Cerebellar nuclear complex (tissue), 1 donor: ENCODE results near the gene CBARP.
"Not testable (repeated sequence)": the region's sequence is repeated elsewhere in the genome, so short reads cannot be mapped to it uniquely, and the experiment has no call there.

Experiments used
- DNase-seq, 2 experiments: peaks; one replicate each; lab custom pipeline; 2025; lab: John Stamatoyannopoulos, UW

CBARP gene

GRCh38 chr19:1252821-1253513 lies 15.2 kb upstream of the CBARP start:
- no peak for DNase-seq

- no peak for DNase-seq
These were observed 14.5 kb upstream of the CBARP start for GRCh38 chr19:1252221-1252820.

DNA sequence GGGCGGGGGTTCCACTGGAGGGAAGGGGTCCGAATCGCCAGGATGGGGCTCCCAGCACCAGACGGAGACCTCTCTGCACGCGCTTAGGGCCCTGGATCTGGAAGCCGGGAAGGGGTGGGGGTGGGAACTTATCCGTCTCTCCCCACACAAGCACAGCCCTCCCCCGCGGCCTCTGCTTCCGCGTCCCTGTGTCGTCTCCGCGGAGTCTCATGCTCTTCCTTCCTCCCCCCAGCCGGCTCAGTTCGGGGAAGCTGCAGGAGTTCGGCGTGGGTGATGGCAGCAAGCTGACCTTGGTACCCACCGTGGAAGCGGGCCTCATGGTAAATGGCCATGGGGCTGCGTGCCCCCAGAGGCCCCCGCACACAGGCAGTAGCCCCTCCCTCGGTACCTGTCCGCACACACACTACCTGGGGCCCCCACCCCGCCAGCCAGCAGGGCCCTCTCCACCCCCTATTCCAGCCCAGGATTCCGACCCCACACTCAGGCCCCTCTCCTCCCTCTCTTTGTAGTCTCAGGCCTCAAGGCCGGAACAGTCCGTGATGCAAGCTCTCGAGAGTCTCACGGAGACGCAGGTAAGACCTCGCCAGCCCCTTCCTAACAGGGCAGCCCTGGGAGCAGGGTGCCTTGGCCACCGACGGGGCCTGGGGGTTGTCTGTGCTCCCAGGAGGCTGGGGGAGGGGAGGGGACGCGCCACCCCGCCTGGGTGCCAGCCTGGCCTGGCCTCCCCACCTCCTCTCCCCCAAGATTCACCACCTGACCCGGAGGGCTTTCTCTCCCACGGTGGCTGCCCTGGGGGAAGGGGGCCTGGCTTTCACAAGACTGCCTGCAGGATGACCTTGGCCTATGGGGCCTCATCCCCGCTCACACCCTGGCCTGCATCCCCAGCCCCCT lies 13.8 kb upstream of the CBARP start:
- no peak for DNase-seq

DNA sequence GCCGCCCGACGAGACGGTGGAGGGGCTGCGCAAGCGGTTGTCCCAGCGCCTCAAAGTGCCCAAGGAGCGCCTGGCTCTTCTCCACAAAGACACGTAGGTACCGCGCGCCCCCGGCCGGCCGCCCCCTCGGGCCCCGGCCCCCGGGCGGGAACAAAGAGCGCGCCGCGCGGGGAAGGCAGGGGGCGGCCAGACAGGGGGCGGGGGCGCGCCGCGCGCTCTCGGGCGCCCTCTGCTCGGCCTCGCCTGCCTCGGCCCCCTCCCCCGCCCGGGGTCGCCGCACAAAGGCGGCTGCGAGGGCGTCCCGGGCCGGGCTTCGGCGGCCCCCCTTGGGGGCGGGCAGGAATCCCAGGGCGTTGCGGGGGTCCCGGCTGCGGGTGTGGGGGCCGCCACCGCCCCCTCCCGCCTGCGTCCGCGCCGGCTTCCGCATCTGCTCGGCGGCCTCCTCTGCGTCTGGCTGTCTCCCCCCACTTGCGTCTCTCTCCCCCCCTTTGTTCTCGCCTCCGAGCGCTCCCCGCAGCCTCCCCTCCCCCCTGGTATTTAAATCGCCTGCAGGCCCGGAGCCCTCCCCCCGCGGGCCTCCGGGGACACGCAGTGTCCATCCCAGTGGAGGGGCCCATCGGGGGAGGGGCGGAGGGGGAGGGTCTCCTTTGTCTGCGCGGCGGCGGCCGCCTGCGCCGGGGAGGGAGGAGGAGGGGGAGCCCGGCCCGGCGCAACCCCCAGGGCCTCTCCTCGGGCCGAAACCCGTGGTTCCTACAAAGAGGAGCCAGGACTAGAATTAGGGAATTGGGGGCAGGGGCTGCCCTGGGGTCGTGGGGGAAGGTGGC lies 12.8 kb upstream of the CBARP start:
- DNase-seq, result no peak

DNA sequence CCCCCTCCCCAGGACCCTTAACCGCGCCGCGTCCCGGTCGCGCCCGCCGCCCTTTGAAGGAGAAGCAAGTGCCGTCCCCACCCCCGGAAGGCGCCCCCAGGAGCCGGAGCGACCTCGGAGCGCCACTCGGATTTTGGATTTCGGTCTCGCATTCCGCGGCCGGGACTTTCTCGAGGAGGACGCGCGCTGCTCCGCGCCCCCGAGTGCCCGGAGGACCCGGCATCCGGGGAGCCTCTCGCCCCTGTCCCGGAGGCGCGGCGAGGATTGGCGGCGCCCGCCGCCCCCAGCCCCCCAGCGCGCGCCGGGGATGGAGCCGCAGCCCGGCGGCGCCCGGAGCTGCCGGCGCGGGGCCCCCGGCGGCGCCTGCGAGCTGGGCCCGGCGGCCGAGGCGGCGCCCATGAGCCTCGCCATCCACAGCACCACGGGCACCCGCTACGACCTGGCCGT lies 12.2 kb upstream of the CBARP start:
- DNase-seq, result no peak

GRCh38 chr19:1249298-1249989 lies 11.6 kb upstream of the CBARP start:
- DNase-seq, result peak in 1 of 2 experiments; percentile 64

DNA sequence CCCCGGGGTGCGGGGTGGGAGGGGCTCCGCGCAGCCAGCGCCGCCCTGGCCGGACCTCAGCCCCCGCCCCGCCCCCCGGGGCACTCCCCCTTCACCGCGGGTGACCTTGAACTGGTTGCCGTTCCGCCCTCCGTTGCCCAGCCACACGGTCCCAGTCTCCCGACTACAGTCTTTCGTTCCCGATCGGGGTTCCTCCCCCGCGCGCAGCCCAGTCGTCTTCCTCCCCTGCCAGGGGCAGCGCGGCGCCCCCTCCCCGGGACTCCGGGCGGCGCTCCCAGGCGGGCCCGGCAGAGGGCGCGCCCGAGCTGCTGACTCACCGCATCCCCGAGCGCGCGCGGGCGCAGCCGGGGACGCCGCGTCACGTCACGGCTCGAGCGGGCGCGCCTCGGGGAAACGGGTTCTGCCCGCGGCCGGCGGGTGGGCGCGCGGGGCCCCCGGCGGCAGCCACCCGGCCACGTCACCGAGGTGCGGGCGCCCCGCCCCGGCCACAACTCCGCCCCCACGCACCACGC lies 11.0 kb upstream of the CBARP start:
- no peak for DNase-seq

DNA sequence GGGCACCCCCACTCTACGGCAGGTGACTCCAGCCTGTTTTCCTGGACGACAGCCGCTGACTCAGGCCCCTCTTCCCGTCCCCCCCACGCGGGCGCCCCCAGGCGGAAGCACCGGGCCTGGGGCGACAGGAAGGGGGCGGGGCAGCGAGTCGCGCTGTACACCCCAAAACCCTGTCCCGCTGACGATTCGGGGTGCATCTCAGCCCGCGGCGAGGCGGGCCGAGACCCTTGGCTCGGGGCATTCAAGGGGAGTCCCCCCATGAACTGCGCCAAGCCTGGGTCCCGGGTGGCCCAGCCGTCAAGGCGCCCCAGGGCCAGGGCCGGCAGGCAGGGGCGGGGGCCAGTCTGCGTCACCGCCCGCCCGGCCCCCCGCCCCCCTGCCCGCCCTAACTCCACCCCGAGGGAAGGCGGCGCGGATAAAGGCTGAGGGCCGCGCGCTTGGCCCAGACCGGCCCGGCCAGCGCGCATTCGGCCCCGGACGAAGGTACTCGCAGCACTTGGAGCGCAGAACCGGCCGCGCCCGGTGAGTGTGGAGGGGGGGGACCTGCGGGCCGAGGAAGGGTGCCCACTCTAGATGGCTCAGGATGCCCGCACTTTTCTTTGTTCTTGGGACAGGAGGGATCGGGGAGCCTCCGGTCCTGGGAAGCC lies 10.5 kb upstream of the CBARP start, which contains the start of gene MIDN:
MIDN (plus strand) TSS at position 445 of the 647 bp plus-strand sequence. CDS start 1,714 bp downstream, outside the sequence.
- DNase-seq, result no peak

GRCh38 chr19:1247748-1248138 lies 9.9 kb upstream of the CBARP start:
- DNase-seq, result no peak

- not testable (repeated sequence) for DNase-seq
These were observed 8.7 kb upstream of the CBARP start for GRCh38 chr19:1246265-1247087.

DNA sequence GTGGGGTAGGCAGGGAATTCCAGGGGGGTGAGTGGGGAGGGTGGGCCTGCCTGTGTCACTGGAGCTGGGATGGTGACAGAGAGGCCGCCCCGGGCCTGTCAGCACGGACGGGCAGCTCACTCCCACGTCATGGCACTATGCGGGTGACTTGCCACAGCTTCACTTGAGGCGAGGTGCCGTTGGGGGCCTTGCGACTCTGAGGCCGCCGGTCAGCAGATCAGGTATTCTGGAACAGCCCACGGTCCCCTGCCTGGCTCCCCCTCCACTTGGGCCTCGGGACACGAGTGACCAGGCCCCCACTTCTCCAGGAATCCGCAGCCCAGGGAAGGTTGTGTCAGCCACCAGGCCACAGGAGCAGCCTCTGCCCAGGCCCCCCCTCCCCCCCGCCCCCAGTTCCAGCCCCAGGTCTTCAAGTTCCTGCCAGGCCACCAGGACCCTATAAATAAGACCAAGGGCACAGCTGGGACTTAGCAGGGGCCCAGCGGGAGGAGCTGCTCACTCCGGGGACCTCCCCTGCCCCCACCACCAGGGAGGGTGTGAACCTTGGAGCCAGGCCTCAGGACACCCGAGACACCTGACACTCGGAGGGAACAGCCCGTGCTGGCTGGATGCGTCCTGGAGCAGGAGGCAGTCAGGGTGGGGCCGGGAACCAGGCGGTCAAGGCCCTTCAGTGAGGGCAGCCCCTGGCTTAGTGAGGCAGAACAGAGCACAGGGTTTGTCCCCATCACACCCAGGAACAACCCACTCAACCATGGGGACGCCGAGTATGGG lies 7.9 kb upstream of the CBARP start:
- DNase-seq, result no peak

DNA sequence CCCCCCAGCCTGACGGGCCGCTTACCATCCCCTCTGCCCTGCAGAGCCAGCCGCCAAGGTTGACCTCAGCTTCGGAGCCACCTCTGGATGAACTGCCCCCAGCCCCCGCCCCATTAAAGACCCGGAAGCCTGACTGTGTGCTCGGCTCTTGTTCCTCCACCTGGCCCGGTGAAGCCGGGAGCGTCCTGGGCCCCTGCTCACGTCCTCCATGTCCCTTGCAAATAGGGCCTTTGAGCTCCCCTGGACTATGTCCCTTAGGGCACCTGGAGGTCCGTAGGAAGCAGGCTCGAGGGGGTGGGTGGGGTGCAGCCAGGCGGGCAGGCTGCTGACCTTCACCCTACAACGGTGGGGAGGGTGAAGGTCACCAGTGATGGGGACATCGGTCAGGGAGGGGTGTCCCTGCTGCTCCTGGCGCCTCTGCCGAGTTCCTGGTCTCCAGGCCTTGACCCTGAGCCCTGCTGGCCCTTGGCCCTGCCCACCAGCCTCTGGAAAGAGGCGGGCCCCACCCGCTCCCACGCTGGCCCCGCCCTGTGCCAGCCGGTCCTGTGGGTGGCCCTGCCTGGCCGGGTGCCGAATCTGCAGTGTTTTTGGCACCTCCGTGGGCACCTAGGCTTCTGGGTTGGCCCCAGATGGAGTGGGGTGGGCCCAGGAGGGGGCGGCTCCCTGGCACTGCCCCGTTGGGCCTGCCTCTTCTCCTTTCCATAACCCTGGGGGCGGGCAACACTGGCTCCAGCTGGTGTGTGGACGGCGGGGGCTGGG lies 7.1 kb upstream of the CBARP start:
- no peak for DNase-seq

DNA sequence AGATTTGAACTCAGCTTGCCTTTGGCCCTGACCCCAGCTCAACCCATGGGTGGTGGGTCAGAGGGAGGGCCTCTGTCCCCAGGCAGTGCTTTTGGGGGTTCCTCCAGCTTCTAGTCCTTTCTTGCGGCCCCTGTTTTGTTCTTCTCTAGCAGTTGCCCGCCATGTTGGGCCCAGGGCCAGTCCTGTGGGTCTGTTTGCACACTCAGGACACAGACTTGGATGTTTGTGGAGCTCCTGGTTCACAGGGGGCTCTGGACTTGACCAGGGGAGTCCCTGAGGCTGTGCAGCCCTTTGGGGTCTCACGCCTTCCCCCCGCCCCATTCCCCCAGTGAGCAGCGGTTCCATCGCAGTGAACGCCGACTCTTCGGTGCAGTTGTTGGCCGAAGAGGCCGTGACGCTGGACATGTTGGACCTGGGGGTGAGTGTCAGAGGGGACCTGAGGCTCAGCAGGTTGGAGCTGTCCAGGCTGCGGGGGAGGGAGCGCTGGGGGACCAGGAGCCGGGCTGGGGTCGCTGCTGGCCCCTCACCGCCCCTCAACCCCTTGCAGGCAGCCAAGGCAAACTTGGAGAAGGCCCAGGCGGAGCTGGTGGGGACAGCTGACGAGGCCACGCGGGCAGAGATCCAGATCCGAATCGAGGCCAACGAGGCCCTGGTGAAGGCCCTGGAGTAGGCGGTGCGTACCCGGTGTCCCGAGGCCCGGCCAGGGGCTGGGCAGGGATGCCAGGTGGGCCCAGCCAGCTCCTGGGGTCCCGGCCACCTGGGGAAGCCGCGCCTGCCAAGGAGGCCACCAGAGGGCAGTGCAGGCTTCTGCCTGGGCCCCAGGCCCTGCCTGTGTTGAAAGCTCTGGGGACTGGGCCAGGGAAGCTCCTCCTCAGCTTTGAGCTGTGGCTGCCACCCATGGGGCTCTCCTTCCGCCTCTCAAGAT lies 6.2 kb upstream of the CBARP start:
- peak in 1 of 2 experiments; percentile 32 for DNase-seq

GRCh38 chr19:1241417-1242095 lies 3.8 kb upstream of the CBARP start, which contains the start of gene ATP5F1D:
TSS of gene ATP5F1D (plus strand) at chr19:1241751. CDS start at chr19:1241851, 100 bp downstream.
- DNase-seq, result peak in 1 of 2 experiments; percentile 59

DNA sequence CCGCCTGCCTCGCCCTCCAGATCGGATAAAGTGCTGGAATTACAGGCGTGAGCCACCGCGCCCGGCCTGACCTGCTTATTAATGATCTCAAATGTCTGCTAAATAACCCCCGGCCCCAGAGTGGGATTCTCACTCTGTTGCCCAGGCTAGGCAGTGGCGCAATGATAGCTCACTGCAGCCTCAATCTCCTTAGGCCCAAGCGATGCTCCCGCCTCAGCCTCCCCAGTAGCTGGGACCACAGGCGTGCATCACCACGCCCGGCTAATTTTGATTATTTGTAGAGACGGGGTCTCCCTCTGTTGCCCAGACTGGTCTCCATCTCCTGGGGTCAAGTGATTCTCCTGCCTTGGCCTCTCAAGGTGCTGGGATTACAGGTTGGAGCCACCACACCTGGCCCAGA lies 3.1 kb upstream of the CBARP start:
- DNase-seq, result no peak
